OCI-LY7 (cell line): Measurements from ENCODE around the gene ULK1.

Experiments
- CTCF ChIP-seq: fragments of 200-600 bp; sonication (generic); conservative IDR thresholded peaks from 2 replicates; pipeline ENCODE4 v1.5.1; 2014; ENCODE audit warnings: mild to moderate bottlenecking, antibody characterized with exemption, low read length, moderate library complexity, mixed read lengths
- EZH2phosphoT487 ChIP-seq: fragments of 200-600 bp; sonication (generic); IDR thresholded peaks from 2 replicates; pipeline ENCODE4 v1.6.1; 2018; ENCODE audit warnings: low read depth, borderline replicate concordance, mild to moderate bottlenecking, mixed run types, antibody characterized with exemption, low read length, moderate library complexity, mixed read lengths

GRCh38 chr12:131863711-131864396, 30.6 kb upstream of the ULK1 start:
- TF ChIP-seq CTCF, result no peak
- TF ChIP-seq EZH2phosphoT487, result no peak
